ENCODE data around the gene DOCK4.

Gene DOCK4

DNA sequence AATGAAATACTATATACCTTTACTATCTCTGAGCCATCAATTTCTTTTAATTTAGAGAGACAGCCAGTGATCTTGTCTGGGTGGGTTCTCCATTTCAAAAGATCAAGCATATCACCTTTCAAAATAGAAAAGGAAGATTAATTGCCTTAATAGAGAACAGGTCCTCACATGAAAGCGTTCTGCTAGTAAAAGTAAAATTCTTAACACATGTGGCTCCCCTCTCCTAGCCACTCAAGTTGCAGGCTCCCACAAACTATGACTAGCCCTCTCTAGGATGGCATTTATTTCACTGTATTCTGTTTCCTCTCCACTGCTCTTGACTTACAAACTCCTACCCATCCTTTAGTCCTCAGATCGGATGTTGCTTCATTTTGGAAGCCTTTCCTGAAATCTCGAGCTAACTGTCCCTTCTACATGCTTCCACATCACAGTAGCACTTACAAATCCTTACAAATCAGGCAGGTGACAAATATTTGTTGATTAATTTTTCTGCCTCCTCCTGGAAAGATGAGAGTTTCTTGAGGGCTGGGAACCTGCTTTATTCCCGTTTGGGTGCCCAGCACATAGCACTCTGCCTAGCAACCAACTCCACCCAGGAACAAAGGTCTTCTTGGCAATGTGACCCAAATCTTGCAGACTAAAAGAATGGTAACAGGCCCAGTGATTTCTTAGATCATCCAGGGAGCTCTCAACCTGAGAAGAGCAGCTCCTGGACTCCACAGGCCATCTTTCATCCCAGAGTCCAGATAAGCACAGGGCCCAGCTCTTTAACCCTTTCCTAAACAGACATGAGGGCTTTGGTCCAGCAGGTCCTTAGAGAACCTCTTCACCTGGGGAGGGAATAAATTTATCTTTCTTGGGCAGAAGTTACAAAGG is 333.5 kb downstream of the DOCK4 start:
- Histone ChIP-seq H3K27ac (ENCODE audit: low read depth, low read length) (peak overlapping the region; percentile 58), H3K36me3 (ENCODE audit: control insufficient read depth in 5 of 5, insufficient read depth in 5 of 5, low read length in 5 of 5) (peaks cover 2 to 18% (median 10%) of the 10 kb centered on the region in 5 donors), H3K4me1 (ENCODE audit: control insufficient read depth in 5 of 5, insufficient read depth in 5 of 5, low read length in 5 of 5) (peaks cover 0 to 23% (median 4%) of the 10 kb centered on the region in 5 donors), H3K9me3 (ENCODE audit: control insufficient read depth in 5 of 5, low read length in 5 of 5) (peaks cover 0 to 2% (median 0%) of the 10 kb centered on the region in 5 donors), H3K27me3 (ENCODE audit: control insufficient read depth in 5 of 5, insufficient read depth in 4 of 5, low read length in 5 of 5) (no peaks in the 10 kb centered on the region), H3K9ac (ENCODE audit: low read length in 5 of 5) (no peak overlapping the region), H3K4me3 (ENCODE audit: low read depth in 1 of 5, low read length in 5 of 5) (no peak overlapping the region)

GRCh38 chr7:111871283-111871682 is 334.9 kb downstream of the DOCK4 start:
- no peak overlapping the region for H3K9ac ChIP-seq (ENCODE audit: low read length in 5 of 5)
- peaks cover 0 to 2% (median 0%) of the 10 kb centered on the region in 5 donors for H3K9me3 ChIP-seq (ENCODE audit: control insufficient read depth in 5 of 5, low read length in 5 of 5)
- peaks cover 0 to 33% (median 4%) of the 10 kb centered on the region in 5 donors for H3K4me1 ChIP-seq (ENCODE audit: control insufficient read depth in 5 of 5, insufficient read depth in 5 of 5, low read length in 5 of 5)
- H3K4me3 ChIP-seq (ENCODE audit: low read depth in 1 of 5, low read length in 5 of 5), result no peak overlapping the region
- H3K27me3 ChIP-seq (ENCODE audit: control insufficient read depth in 5 of 5, insufficient read depth in 4 of 5, low read length in 5 of 5), result no peaks in the 10 kb centered on the region
- peaks cover 2 to 24% (median 12%) of the 10 kb centered on the region in 5 donors for H3K36me3 ChIP-seq (ENCODE audit: control insufficient read depth in 5 of 5, insufficient read depth in 5 of 5, low read length in 5 of 5)
- H3K27ac ChIP-seq (ENCODE audit: low read depth, low read length), result no peak overlapping the region

DNA sequence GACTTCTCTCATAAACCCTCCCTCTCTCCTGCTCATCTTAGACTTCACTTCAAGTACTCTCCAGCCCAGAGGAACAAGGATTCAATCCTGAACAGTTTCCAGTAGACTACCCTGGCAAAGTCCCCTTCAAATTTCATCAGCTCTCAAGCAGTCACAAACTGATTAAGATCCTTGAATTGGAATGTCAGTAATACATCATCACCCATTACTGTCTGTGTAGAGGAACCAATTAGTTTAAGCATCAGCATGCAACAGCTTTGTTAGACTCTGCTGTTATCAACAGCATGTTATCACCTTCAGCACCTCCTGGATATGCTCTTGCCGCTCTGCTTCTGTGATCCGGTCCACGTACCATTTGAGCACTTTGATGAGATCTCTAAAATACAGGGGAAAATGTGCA is 336.9 kb downstream of the DOCK4 start:
- Histone ChIP-seq H3K27me3 (ENCODE audit: control insufficient read depth in 5 of 5, insufficient read depth in 4 of 5, low read length in 5 of 5) (no peaks in the 10 kb centered on the region), H3K9ac (ENCODE audit: low read length in 5 of 5) (no peak overlapping the region), H3K27ac (ENCODE audit: low read depth, low read length) (no peak overlapping the region), H3K4me3 (ENCODE audit: low read depth in 1 of 5, low read length in 5 of 5) (no peak overlapping the region), H3K4me1 (ENCODE audit: control insufficient read depth in 5 of 5, insufficient read depth in 5 of 5, low read length in 5 of 5) (peaks cover 0 to 26% (median 4%) of the 10 kb centered on the region in 5 donors), H3K9me3 (ENCODE audit: control insufficient read depth in 5 of 5, low read length in 5 of 5) (peaks cover 0 to 3% (median 0%) of the 10 kb centered on the region in 5 donors), H3K36me3 (ENCODE audit: control insufficient read depth in 5 of 5, insufficient read depth in 5 of 5, low read length in 5 of 5) (peaks cover 2 to 26% (median 12%) of the 10 kb centered on the region in 5 donors)

- Histone ChIP-seq H3K9me3 (ENCODE audit: control insufficient read depth in 5 of 5, low read length in 5 of 5) (peaks cover 0 to 3% (median 0%) of the 10 kb centered on the region in 5 donors), H3K27ac (ENCODE audit: low read depth, low read length) (no peak overlapping the region), H3K36me3 (ENCODE audit: control insufficient read depth in 5 of 5, insufficient read depth in 5 of 5, low read length in 5 of 5) (peaks cover 2 to 26% (median 12%) of the 10 kb centered on the region in 5 donors), H3K4me3 (ENCODE audit: low read depth in 1 of 5, low read length in 5 of 5) (no peak overlapping the region), H3K9ac (ENCODE audit: low read length in 5 of 5) (no peak overlapping the region), H3K4me1 (ENCODE audit: control insufficient read depth in 5 of 5, insufficient read depth in 5 of 5, low read length in 5 of 5) (peaks cover 0 to 12% (median 0%) of the 10 kb centered on the region in 5 donors), H3K27me3 (ENCODE audit: control insufficient read depth in 5 of 5, insufficient read depth in 4 of 5, low read length in 5 of 5) (no peaks in the 10 kb centered on the region)
Observed at GRCh38 chr7:111867348-111867931, 338.8 kb downstream of the DOCK4 start.

DNA sequence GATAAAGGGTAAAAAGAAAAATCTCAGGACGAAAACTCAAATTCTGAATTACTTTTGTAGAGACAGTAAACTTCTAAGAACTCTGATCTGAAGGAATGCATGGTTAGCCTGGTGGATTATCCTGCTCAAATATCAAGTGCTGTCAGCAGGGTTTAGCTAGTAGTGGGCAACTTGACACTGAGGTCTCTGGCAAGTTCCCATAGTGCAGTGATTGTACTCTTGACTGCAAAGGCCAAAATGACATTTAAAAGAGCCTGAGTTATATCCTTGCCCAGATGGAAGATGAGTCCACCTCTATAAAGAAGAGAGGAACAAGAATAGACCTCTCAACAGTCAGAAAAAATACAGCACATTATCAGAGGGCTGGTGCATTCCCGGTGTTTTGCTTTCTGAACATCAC is 339.4 kb downstream of the DOCK4 start:
- no peaks in the 10 kb centered on the region for H3K27me3 ChIP-seq (ENCODE audit: control insufficient read depth in 5 of 5, insufficient read depth in 4 of 5, low read length in 5 of 5)
- H3K9me3 ChIP-seq (ENCODE audit: control insufficient read depth in 5 of 5, low read length in 5 of 5), result peaks cover 0 to 3% (median 0%) of the 10 kb centered on the region in 5 donors
- H3K27ac ChIP-seq (ENCODE audit: low read depth, low read length), result no peak overlapping the region
- H3K4me1 ChIP-seq (ENCODE audit: control insufficient read depth in 5 of 5, insufficient read depth in 5 of 5, low read length in 5 of 5), result peaks cover 0 to 12% (median 0%) of the 10 kb centered on the region in 5 donors
- H3K9ac ChIP-seq (ENCODE audit: low read length in 5 of 5), result no peak overlapping the region
- peaks cover 2 to 29% (median 12%) of the 10 kb centered on the region in 5 donors for H3K36me3 ChIP-seq (ENCODE audit: control insufficient read depth in 5 of 5, insufficient read depth in 5 of 5, low read length in 5 of 5)
- H3K4me3 ChIP-seq (ENCODE audit: low read depth in 1 of 5, low read length in 5 of 5), result no peak overlapping the region

DNA sequence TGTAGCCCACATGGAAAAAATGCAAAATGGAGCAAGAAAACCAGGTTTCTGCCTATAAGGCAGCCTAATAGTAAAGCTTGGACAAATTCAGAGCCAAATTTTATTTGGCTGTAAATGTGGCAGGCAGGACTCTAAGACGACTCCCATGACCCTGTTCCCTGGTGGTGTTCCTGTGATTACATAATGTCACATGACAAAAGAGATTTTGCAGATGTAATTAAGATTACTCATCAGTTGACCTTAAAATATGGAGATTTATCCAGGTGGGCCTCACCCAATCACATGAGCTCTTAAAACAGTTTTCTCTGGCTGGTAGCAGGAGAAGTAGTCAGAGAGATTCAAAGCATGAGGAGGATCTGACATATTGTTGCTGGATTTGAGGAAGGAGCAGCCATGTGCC is 340.8 kb downstream of the DOCK4 start:
- peaks cover 0 to 10% (median 0%) of the 10 kb centered on the region in 5 donors for H3K4me1 ChIP-seq (ENCODE audit: control insufficient read depth in 5 of 5, insufficient read depth in 5 of 5, low read length in 5 of 5)
- no peaks in the 10 kb centered on the region for H3K27me3 ChIP-seq (ENCODE audit: control insufficient read depth in 5 of 5, insufficient read depth in 4 of 5, low read length in 5 of 5)
- peaks cover 4 to 28% (median 7%) of the 10 kb centered on the region in 5 donors for H3K36me3 ChIP-seq (ENCODE audit: control insufficient read depth in 5 of 5, insufficient read depth in 5 of 5, low read length in 5 of 5)
- H3K9ac ChIP-seq (ENCODE audit: low read length in 5 of 5), result no peak overlapping the region
- H3K9me3 ChIP-seq (ENCODE audit: control insufficient read depth in 5 of 5, low read length in 5 of 5), result peaks cover 0 to 3% (median 0%) of the 10 kb centered on the region in 5 donors
- H3K4me3 ChIP-seq (ENCODE audit: low read depth in 1 of 5, low read length in 5 of 5), result no peak overlapping the region
- no peak overlapping the region for H3K27ac ChIP-seq (ENCODE audit: low read depth, low read length)

DNA sequence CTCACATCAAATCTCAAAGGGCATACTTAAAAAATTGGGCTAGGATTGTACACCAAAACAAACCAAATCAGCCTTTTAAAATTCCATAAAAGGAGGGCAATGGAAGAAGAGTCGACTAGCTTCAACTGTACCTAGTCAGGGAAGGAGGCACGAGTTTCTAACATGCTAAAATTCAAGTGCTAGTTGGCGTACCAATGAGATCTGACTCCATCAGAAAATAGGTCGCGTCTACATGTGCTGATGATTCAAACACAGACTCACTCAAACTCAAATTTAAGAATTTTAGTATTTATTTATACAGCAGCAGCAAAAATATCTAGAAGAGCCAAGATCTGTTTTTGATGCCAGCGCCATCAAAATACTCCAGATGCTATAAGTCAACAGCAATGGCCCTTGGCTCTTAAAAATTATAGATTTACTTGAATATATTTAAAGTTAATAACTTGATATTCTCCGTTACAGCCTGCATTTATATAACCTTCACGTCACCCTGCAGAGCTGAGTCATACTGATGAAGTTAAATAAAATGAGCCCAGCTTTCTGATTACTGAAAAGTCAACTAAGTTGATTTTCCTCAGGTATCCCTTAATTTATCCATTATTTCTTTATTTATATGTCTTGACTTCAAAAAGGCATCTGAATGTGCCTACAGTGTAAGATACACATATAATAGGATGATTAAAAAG is 341.8 kb downstream of the DOCK4 start:
- Histone ChIP-seq H3K4me3 (ENCODE audit: low read depth in 1 of 5, low read length in 5 of 5) (no peak overlapping the region), H3K36me3 (ENCODE audit: control insufficient read depth in 5 of 5, insufficient read depth in 5 of 5, low read length in 5 of 5) (peaks cover 4 to 29% (median 13%) of the 10 kb centered on the region in 5 donors), H3K9me3 (ENCODE audit: control insufficient read depth in 5 of 5, low read length in 5 of 5) (peaks cover 0 to 3% (median 0%) of the 10 kb centered on the region in 5 donors), H3K27me3 (ENCODE audit: control insufficient read depth in 5 of 5, insufficient read depth in 4 of 5, low read length in 5 of 5) (no peaks in the 10 kb centered on the region), H3K4me1 (ENCODE audit: control insufficient read depth in 5 of 5, insufficient read depth in 5 of 5, low read length in 5 of 5) (peaks cover 0 to 10% (median 0%) of the 10 kb centered on the region in 5 donors), H3K9ac (ENCODE audit: low read length in 5 of 5) (no peak overlapping the region), H3K27ac (ENCODE audit: low read depth, low read length) (no peak overlapping the region)

- peaks cover 0 to 3% (median 0%) of the 10 kb centered on the region in 5 donors for H3K9me3 ChIP-seq (ENCODE audit: control insufficient read depth in 5 of 5, low read length in 5 of 5)
- H3K36me3 ChIP-seq (ENCODE audit: control insufficient read depth in 5 of 5, insufficient read depth in 5 of 5, low read length in 5 of 5), result peaks cover 4 to 24% (median 13%) of the 10 kb centered on the region in 5 donors
- no peak overlapping the region for H3K9ac ChIP-seq (ENCODE audit: low read length in 5 of 5)
- no peaks in the 10 kb centered on the region for H3K27me3 ChIP-seq (ENCODE audit: control insufficient read depth in 5 of 5, insufficient read depth in 4 of 5, low read length in 5 of 5)
- peaks cover 0 to 10% (median 0%) of the 10 kb centered on the region in 5 donors for H3K4me1 ChIP-seq (ENCODE audit: control insufficient read depth in 5 of 5, insufficient read depth in 5 of 5, low read length in 5 of 5)
- no peak overlapping the region for H3K27ac ChIP-seq (ENCODE audit: low read depth, low read length)
- no peak overlapping the region for H3K4me3 ChIP-seq (ENCODE audit: low read depth in 1 of 5, low read length in 5 of 5)
Observed at GRCh38 chr7:111863269-111863668, 342.9 kb downstream of the DOCK4 start.

DNA sequence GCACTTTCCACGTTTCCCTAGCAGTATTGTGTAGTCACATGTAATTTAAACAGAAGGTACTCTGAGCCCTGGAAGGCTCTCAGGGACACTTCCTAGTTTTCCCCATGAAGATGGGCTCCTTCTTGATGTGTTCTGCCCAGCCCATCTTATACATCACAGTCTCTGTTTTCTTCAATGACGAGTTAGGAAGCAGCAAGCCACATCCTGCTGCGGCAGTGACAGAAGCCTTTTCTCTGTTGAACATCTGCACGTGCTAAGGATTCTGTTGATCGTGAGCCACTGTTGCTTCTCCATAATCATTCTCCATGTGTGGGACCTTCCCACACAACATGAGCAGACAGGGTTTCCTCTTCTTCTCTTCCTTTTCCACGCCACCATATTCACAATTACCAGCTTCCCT is 346.0 kb downstream of the DOCK4 start:
- no peaks in the 10 kb centered on the region for H3K4me1 ChIP-seq (ENCODE audit: control insufficient read depth in 5 of 5, insufficient read depth in 5 of 5, low read length in 5 of 5)
- no peaks in the 10 kb centered on the region for H3K9me3 ChIP-seq (ENCODE audit: control insufficient read depth in 5 of 5, low read length in 5 of 5)
- no peaks in the 10 kb centered on the region for H3K27me3 ChIP-seq (ENCODE audit: control insufficient read depth in 5 of 5, insufficient read depth in 4 of 5, low read length in 5 of 5)
- no peak overlapping the region for H3K4me3 ChIP-seq (ENCODE audit: low read depth in 1 of 5, low read length in 5 of 5)
- no peak overlapping the region for H3K27ac ChIP-seq (ENCODE audit: low read depth, low read length)
- H3K36me3 ChIP-seq (ENCODE audit: control insufficient read depth in 5 of 5, insufficient read depth in 5 of 5, low read length in 5 of 5), result peaks cover 0 to 14% (median 10%) of the 10 kb centered on the region in 5 donors
- H3K9ac ChIP-seq (ENCODE audit: low read length in 5 of 5), result no peak overlapping the region
